ENCODE results near the gene MAGI1.

DNA sequence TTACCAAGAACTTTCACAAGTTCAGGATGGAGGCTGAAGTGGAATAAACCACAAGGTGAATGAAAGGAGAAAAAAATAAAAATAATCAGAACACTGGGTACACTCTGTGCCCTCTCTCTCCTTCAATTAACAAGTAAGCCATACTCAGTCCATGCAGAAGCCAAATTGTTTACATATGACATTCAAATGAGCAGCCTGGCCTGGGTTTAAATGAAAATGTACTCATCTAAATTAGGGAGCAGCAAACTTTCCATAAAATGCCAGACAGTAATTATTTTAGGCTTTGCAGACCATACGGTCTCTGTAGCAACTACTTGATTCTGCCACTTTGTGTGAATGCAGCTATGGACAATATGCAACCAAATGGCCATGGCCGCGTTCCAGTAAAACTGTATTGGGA lies 376.6 kb downstream of the MAGI1 start:
- TF ChIP-seq POLR2AphosphoS5 (IDR thresholded peaks at IDR 0.05) (no peak), POLR2A (IDR thresholded peaks at IDR 0.05) (no peak), EP300 (IDR thresholded peaks at IDR 0.05) (no peak)
- TF ChIP-seq, protein P1, sequence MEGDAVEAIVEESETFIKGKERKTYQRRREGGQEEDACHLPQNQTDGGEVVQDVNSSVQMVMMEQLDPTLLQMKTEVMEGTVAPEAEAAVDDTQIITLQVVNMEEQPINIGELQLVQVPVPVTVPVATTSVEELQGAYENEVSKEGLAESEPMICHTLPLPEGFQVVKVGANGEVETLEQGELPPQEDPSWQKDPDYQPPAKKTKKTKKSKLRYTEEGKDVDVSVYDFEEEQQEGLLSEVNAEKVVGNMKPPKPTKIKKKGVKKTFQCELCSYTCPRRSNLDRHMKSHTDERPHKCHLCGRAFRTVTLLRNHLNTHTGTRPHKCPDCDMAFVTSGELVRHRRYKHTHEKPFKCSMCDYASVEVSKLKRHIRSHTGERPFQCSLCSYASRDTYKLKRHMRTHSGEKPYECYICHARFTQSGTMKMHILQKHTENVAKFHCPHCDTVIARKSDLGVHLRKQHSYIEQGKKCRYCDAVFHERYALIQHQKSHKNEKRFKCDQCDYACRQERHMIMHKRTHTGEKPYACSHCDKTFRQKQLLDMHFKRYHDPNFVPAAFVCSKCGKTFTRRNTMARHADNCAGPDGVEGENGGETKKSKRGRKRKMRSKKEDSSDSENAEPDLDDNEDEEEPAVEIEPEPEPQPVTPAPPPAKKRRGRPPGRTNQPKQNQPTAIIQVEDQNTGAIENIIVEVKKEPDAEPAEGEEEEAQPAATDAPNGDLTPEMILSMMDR (IDR thresholded peaks at IDR 0.05) = no peak
